Gastroesophageal sphincter (tissue), 4 donors: ENCODE data around the gene SETX. TPM values are rescaled to one million over a fixed set of nuclear protein-coding genes. Genes with fewer than 3 reads are reported as not detected.

Source experiments
- ATAC-seq: fragments of 150-250 bp; one replicate; pipeline ENCODE4 v1.9.1; 2016; ENCODE audit warnings: mild to moderate bottlenecking, moderate library complexity
- H3K27ac ChIP-seq, 4 donors: fragments of 200-600 bp; sonication (generic) in 3 of 4; 1 replicate in 3 of 4; 2 replicates in 1 of 4; pipeline ENCODE4 v1.5.1; 2016 to 2019
- H3K27me3 ChIP-seq: fragments of 200-600 bp; sonication (generic); one replicate; pipeline ENCODE4 v1.5.1; 2019
- H3K36me3 ChIP-seq, 2 donors: fragments of 200-600 bp; sonication (generic); one replicate each; pipeline ENCODE4 v1.5.1; 2019; ENCODE audit warnings: control low read depth in 1 of 2
- H3K4me1 ChIP-seq, 3 donors: fragments of 200-600 bp; sonication (generic); 1 replicate in 2 of 3; 2 replicates in 1 of 3; pipeline ENCODE4 v1.5.1; 2016 to 2019; ENCODE audit warnings: control low read depth in 2 of 3
- H3K4me3 ChIP-seq, 2 donors: fragments of 200-600 bp; sonication (generic); one replicate each; pipeline ENCODE4 v1.5.1; 2019; ENCODE audit warnings: mild to moderate bottlenecking in 1 of 2, moderate library complexity in 1 of 2
- H3K9me3 ChIP-seq, 3 donors: fragments of 200-600 bp; sonication (generic); one replicate each; pipeline ENCODE4 v1.5.1; 2017 to 2019; ENCODE audit warnings: control low read depth in 2 of 3
- EP300 ChIP-seq: sonication (generic); formaldehyde crosslinking; IDR thresholded peaks from one replicate; pipeline ENCODE4 v1.6.1; 2017; ENCODE audit warnings: antibody characterized with exemption, mild to moderate bottlenecking
- POLR2A ChIP-seq, 2 donors: fragments of 450-650 bp; IDR thresholded peaks; one replicate each; pipeline ENCODE4 v1.6.1; 2017; ENCODE audit warnings: antibody characterized with exemption in 2 of 2, mild to moderate bottlenecking in 2 of 2, moderate library complexity in 1 of 2
- POLR2AphosphoS5 ChIP-seq: sonication (generic); formaldehyde crosslinking; IDR thresholded peaks from one replicate; pipeline ENCODE4 v1.6.1; 2017; ENCODE audit warnings: antibody characterized with exemption
- WGBS, 2 donors: methylation state at CpG; one replicate each; pipeline ENCODE4 v1.1.5; 2018; ENCODE audit warnings: low coverage in 1 of 2; 5-methylcytosine and 5-hydroxymethylcytosine counted together
- total RNA-seq, 4 donors: library from RNA; depleted of rRNA; stranded (reverse); fragments of >200 nt; gene quantifications; one replicate each; pipeline ENCODE4 v1.1.0, GENCODE V29; 2016
- TF ChIP-seq, protein P1 (sequence below), 4 experiments: fragments of 200-600 bp in 2 of 4; fragments of 450-650 bp in 2 of 4; sonication (generic) in 1 of 4; IDR thresholded peaks; one replicate each; pipeline ENCODE4 v1.5.1; 2017 to 2019; ENCODE audit warnings: antibody characterized with exemption in 4 of 4, mild to moderate bottlenecking in 2 of 4, moderate library complexity in 2 of 4

Gene SETX
- total RNA-seq, 4 donors from 2014 or later: 45.7 to 67.1 (median 53.5) TPM

DNA sequence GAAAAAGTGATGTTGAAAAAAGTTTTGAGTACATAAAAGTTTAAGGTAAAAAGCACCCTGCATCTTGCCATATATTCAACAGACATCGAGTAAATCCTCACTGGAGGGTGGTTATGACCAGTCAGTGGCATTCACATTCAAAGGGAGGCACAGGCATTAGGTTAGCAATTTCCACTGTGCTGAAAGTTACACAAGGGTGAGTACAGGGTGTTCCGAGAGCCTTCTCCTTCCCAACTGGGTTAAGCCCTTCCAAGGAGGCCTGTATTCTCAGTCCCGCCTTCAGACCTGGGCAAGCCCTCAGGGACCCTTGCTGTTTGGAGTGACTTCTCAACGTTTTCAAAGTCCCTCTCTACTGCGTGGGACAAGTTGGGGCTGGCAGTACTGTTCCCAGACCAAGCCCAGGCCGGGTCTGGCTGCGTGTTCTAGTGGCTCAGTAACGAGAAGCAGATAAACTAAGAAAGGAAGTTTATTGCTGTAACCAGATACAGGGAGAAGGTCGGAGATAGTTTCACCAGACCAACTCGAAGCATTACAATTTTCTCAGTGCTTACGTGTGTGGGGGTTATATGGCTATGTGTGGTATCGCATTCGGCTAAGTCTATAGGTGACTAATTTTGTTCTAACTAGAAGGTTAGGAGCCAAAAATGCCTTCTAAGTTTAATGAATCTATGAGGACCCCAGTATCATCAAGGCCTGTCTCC, 13.0 kb upstream of the SETX start:
- H3K4me3 ChIP-seq: no peak overlapping the region
- H3K4me1 ChIP-seq: no peaks in the 10 kb centered on the region
- no peaks in the 10 kb centered on the region for H3K27me3 ChIP-seq
- no peak overlapping the region for H3K27ac ChIP-seq
- ATAC-seq: no peak
- TF ChIP-seq, protein P1, sequence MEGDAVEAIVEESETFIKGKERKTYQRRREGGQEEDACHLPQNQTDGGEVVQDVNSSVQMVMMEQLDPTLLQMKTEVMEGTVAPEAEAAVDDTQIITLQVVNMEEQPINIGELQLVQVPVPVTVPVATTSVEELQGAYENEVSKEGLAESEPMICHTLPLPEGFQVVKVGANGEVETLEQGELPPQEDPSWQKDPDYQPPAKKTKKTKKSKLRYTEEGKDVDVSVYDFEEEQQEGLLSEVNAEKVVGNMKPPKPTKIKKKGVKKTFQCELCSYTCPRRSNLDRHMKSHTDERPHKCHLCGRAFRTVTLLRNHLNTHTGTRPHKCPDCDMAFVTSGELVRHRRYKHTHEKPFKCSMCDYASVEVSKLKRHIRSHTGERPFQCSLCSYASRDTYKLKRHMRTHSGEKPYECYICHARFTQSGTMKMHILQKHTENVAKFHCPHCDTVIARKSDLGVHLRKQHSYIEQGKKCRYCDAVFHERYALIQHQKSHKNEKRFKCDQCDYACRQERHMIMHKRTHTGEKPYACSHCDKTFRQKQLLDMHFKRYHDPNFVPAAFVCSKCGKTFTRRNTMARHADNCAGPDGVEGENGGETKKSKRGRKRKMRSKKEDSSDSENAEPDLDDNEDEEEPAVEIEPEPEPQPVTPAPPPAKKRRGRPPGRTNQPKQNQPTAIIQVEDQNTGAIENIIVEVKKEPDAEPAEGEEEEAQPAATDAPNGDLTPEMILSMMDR (IDR thresholded peaks at IDR 0.05): no peak
- no peak for TF ChIP-seq POLR2A (IDR thresholded peaks at IDR 0.05)
- TF ChIP-seq EP300: no peak
- TF ChIP-seq POLR2AphosphoS5: no peak
- WGBS, 2 donors: 69 to 80% methylated on average over 7 to 11 of the region's 13 CpGs
- H3K9me3 ChIP-seq: no peaks in the 10 kb centered on the region
- no peaks in the 10 kb centered on the region for H3K36me3 ChIP-seq

DNA sequence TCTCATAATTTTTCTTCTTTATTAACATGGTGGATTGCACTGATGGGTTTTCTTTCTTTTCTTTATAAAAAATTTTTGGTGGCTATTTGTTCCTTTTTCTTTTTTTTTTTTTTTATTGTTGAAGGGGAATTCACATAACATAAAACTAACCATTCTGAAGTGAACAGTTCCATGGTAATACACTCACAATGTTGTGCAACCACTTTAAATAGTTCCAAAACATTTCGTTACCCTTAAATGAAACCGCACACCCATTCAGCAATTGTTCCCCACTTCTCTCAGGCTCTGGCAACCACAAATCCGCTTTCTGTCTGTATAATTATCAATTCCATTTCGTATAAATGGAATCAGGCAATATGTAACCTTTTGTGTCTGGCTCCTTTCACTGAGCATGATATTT, 11.7 kb upstream of the SETX start:
- Histone ChIP-seq H3K9me3 (no peaks in the 10 kb centered on the region), H3K4me1 (no peaks in the 10 kb centered on the region), H3K27ac (no peak overlapping the region), H3K4me3 (no peak overlapping the region), H3K36me3 (no peaks in the 10 kb centered on the region), H3K27me3 (no peaks in the 10 kb centered on the region)
- 81 to 82% methylated on average over 4 of the region's 4 CpGs for WGBS, 2 donors
- TF ChIP-seq, protein P1 (IDR thresholded peaks at IDR 0.05): no peak
- TF ChIP-seq POLR2A (IDR thresholded peaks at IDR 0.05) (no peak), EP300 (no peak), POLR2AphosphoS5 (no peak)
- no peak for ATAC-seq

DNA sequence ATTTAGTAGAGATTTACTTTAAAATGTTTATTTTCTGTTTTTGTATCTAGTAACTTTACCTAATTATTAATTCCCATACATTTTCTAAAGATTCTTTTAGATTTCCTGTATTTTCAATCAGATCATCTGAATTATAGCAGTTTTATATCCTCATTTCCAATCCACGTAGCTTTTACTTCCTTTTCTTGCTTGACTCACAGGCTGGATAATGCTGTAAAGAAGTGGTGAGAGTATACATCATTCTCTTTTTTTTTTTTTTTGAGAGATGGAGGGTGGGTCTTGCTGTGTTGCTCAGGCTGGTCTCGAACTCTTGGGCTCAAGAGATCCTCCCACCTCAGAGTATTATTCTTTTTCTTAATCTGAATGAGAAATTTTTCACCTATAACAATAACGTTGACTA, 11.2 kb upstream of the SETX start:
- no peak overlapping the region for H3K27ac ChIP-seq
- 59 to 80% methylated on average over 3 of the region's 3 CpGs for WGBS, 2 donors

DNA sequence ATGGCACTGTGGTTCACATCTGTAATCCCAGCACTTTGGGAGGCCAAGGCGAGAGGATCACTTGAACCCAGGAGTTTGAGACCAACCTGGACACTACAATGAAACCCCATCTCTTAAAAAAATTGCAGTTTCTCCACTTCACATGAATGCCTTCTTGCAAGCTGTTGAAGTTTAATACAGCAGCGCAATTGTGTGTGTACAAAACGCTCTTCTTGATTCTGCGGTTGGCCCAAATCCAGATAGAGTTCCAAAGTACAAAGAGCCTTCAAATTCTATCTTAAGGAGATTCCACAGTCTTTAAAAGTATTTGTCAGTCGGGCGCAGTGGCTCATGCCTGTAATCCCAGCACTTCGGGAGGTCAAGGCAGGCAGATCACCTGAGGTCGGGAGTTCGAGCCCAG, 9.3 kb upstream of the SETX start:
- no peak overlapping the region for H3K4me3 ChIP-seq
- H3K27ac ChIP-seq: no peak overlapping the region
- 90 to 98% methylated on average over 3 to 6 of the region's 9 CpGs for WGBS, 2 donors
- H3K36me3 ChIP-seq: no peaks in the 10 kb centered on the region
- TF ChIP-seq, protein P1 (IDR thresholded peaks at IDR 0.05): no peak
- H3K27me3 ChIP-seq: no peaks in the 10 kb centered on the region
- H3K9me3 ChIP-seq: no peaks in the 10 kb centered on the region
- no peak for ATAC-seq
- no peaks in the 10 kb centered on the region for H3K4me1 ChIP-seq

More for the DNA sequence above, 11.2 kb upstream of the SETX start:
- H3K9me3 ChIP-seq: no peaks in the 10 kb centered on the region
- H3K27me3 ChIP-seq: no peaks in the 10 kb centered on the region
- no peaks in the 10 kb centered on the region for H3K4me1 ChIP-seq
- no peak for ATAC-seq
- H3K36me3 ChIP-seq: no peaks in the 10 kb centered on the region
- H3K4me3 ChIP-seq: no peak overlapping the region
- TF ChIP-seq POLR2A (IDR thresholded peaks at IDR 0.05) (no peak), POLR2AphosphoS5 (no peak), EP300 (no peak)
- TF ChIP-seq, protein P1 (IDR thresholded peaks at IDR 0.05): no peak

DNA sequence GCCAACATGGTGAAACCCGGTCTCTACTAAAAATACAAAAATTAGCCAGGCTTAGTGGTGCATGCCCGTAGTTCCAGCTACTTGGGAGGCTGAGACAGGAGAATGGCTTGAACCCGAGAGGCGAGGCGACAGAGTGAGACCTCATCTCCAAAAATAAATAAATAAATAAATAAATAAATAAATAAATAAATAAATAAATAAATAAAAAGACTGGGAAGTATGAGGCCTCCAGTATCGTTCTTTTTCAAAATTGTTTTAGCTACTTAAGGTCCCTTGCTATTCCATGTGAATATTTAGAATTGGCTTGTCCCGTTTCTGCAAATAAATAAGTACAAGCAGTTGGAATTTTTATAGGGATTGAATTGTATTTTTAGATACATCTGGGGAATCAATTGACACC, 3.0 kb upstream of the SETX start:
- ATAC-seq: no peak
- Histone ChIP-seq H3K27ac (no peak overlapping the region), H3K27me3 (no peaks in the 10 kb centered on the region), H3K36me3 (peaks cover 0 to 6% of the 10 kb centered on the region in 2 donors), H3K9me3 (no peaks in the 10 kb centered on the region), H3K4me1 (peaks cover 0 to 14% (median 14%) of the 10 kb centered on the region in 3 donors), H3K4me3 (no peak overlapping the region)
- 82 to 85% methylated on average over 6 to 7 of the region's 7 CpGs for WGBS, 2 donors
- TF ChIP-seq POLR2AphosphoS5 (no peak), EP300 (no peak), POLR2A (IDR thresholded peaks at IDR 0.05) (no peak)
- TF ChIP-seq, protein P1 (IDR thresholded peaks at IDR 0.05): no peak
